Activated CD8-positive, alpha-beta memory T cell treated with anti-CD3 and anti-CD28 coated beads, Interleukin-2, amount 10 ng/mL, durations not matched to agents 7 days and 5 days (primary cell): ENCODE measurements around the gene OOSP4B. TPM values are rescaled to one million over a fixed set of nuclear protein-coding genes. Genes with fewer than 3 reads are reported as not detected.

Experiments
- ATAC-seq: fragments of 150-1000 bp; cut with Tn5 transposase; one replicate; pipeline ENCODE4 v1.10.0; 2021; ENCODE audit warnings: moderate library complexity
- CTCF ChIA-PET: fragments of 350-600 bp; sonication (Branson Sonifier 250); formaldehyde crosslinking; loops from one replicate; lab custom pipeline; 2021; ENCODE audit warnings: antibody characterized with exemption; lab: Charles Lee
- DNase-seq: peaks from one replicate; pipeline ENCODE4 v3.0.0-alpha.2; 2020
- H3K27ac Mint-ChIP-seq: one replicate; pipeline ENCODE4 v1.8.0; 2021; ENCODE audit warnings: mild to moderate bottlenecking, mixed read lengths
- H3K27me3 Mint-ChIP-seq: one replicate; pipeline ENCODE4 v1.8.0; 2021; ENCODE audit warnings: mixed read lengths
- H3K36me3 Mint-ChIP-seq: one replicate; pipeline ENCODE4 v1.8.0; 2021; ENCODE audit warnings: mild to moderate bottlenecking, mixed read lengths
- H3K4me1 Mint-ChIP-seq: one replicate; pipeline ENCODE4 v1.8.0; 2021; ENCODE audit warnings: mixed read lengths
- H3K4me3 Mint-ChIP-seq: one replicate; pipeline ENCODE4 v1.8.0; 2021; ENCODE audit warnings: mild to moderate bottlenecking, moderate library complexity, mixed read lengths
- H3K9me3 Mint-ChIP-seq: one replicate; pipeline ENCODE4 v1.8.0; 2022; ENCODE audit warnings: low read depth, mixed read lengths
- total RNA-seq, 2 experiments: library from RNA; stranded (reverse); gene quantifications; one replicate each; pipeline ENCODE4 v1.2.3, GENCODE V29; 2021

OOSP4B gene
- total RNA-seq, 2 experiments from 2014 or later = not detected

GRCh38 chr11:60077216-60077817 lies 60.3 kb downstream of the OOSP4B start:
- Mint-ChIP-seq H3K9me3 (no peaks in the 10 kb centered on the region), H3K27ac (no peak overlapping the region), H3K4me3 (no peak overlapping the region), H3K27me3 (peaks cover 3% of the 10 kb centered on the region), H3K36me3 (no peaks in the 10 kb centered on the region), H3K4me1 (no peaks in the 10 kb centered on the region)
- CTCF ChIA-PET = no interaction called here
- DNase-seq (no peak), ATAC-seq (no peak)

DNA sequence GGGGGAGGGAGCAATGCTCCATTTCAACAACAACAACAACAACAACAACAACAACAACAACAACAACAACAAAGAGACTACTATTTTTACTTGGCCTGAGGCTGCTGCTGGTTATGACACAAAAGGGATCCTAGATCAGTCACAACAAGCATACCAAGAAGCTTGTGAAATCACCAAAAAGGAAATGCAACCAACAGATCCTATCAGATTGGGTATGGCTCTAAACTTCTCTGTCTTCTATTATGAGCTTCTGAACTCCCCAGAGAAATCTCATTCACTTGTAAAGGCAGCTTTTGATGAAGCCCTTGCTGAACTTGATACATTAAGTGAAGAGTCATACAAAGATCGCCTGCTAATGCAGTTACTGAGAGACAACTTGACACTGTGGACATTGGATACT lies 61.0 kb downstream of the OOSP4B start:
- no peak overlapping the region for H3K4me3 Mint-ChIP-seq
- H3K27me3 Mint-ChIP-seq = peaks cover 5% of the 10 kb centered on the region
- no peak for DNase-seq
- no peaks in the 10 kb centered on the region for H3K36me3 Mint-ChIP-seq
- CTCF ChIA-PET = no interaction called here
- no peak overlapping the region for H3K27ac Mint-ChIP-seq
- no peak for ATAC-seq
- H3K4me1 Mint-ChIP-seq = no peaks in the 10 kb centered on the region
- H3K9me3 Mint-ChIP-seq = no peaks in the 10 kb centered on the region

DNA sequence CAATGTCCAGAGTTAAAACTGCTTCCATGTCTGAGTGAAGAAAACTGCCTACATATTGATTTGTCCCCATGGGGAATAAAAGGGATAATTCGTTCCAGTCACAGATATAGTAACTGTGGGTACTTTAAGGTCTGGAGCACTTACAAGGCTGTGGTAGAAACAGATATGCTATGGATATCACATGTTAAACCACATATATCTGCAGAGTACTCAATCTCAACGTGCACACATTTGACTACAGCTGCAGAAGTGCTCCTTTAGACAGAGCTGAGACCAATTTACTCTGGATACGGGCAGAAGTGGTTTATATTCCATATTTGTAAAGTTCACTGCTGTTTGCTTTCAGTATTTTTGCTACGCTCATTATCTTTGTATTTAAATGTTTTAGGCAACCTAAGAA lies 61.8 kb downstream of the OOSP4B start:
- Mint-ChIP-seq H3K27ac (no peak overlapping the region), H3K4me3 (no peak overlapping the region), H3K9me3 (no peaks in the 10 kb centered on the region), H3K4me1 (no peaks in the 10 kb centered on the region), H3K36me3 (no peaks in the 10 kb centered on the region), H3K27me3 (peaks cover 5% of the 10 kb centered on the region)
- CTCF ChIA-PET = no interaction called here
- DNase-seq = no peak
- ATAC-seq = no peak

GRCh38 chr11:60080535-60080934 lies 63.6 kb downstream of the OOSP4B start:
- no peaks in the 10 kb centered on the region for H3K36me3 Mint-ChIP-seq
- H3K4me3 Mint-ChIP-seq = no peak overlapping the region
- DNase-seq (no peak), ATAC-seq (no peak)
- no peaks in the 10 kb centered on the region for H3K4me1 Mint-ChIP-seq
- H3K9me3 Mint-ChIP-seq = no peaks in the 10 kb centered on the region
- CTCF ChIA-PET = no interaction called here
- peaks cover 7% of the 10 kb centered on the region for H3K27me3 Mint-ChIP-seq
- H3K27ac Mint-ChIP-seq = no peak overlapping the region

Other genes starting within 250 kb of the OOSP4B start
- 100 to 1,000 TPM in 1 of 2 experiments, 10 to 100 TPM in 1; 76.5 to 102 TPM for gene MRPL16, start 206.4 kb upstream of the OOSP4B start, total RNA-seq
- gene CBLIF, start 171.7 kb upstream of the OOSP4B start, total RNA-seq = not detected
- gene TCN1, start 150.7 kb upstream of the OOSP4B start, total RNA-seq = not detected
- gene OOSP3, start 138.4 kb upstream of the OOSP4B start, total RNA-seq = not detected
- gene OOSP1, start 78.7 kb upstream of the OOSP4B start, total RNA-seq = not detected
- not detected for gene OOSP4A, start 53.1 kb upstream of the OOSP4B start, total RNA-seq
- not detected for gene OOSP2, start 23.2 kb downstream of the OOSP4B start, total RNA-seq
- not detected for gene MS4A3, start 39.5 kb downstream of the OOSP4B start, total RNA-seq
- not detected for gene MS4A2, start 71.5 kb downstream of the OOSP4B start, total RNA-seq
- not detected for gene MS4A6A, start 165.9 kb downstream of the OOSP4B start, total RNA-seq
- not detected for gene MS4A4E, start 226.0 kb downstream of the OOSP4B start, total RNA-seq